ENCODE measurements around the gene ZNF135. TPM values are rescaled to one million over a fixed set of nuclear protein-coding genes. Genes with fewer than 3 reads are reported as not detected.
A peak's percentile ranks its signal among the peaks of the same experiment; 100 is the strongest.

The ZNF135 gene
- total and polyA plus RNA-seq, 2 experiments from 2014 or later: 4.3 to 7.4 TPM

DNA sequence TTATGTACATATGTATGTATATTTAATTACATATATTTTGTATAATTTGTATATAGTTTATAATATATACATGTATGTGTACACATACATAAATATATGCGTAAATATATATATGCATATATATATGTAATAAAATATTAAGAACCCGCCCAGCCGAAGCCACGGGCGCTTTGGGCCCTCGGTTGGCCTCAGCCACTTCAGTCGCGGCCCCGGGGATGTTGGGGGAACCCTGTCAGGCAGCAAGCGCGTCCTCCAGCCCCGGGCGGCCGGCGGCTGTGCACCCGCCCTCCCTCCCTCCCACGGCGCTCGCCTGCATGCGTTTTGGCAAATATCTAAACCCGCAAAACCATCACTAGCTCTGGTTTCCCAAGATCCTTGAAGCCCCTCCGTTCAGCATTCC is 48.6 kb upstream of the ZNF135 start:
- H3K9me2 ChIP-seq (replicated peaks; ENCODE audit: insufficient read depth): no peaks in the 10 kb centered on the region
- DNase-seq (ENCODE audit: low spot score): no peak
- 96% methylated on average over 20 of the region's 22 CpGs for WGBS (ENCODE audit: low lambda C conversion rate, missing lambda C conversion rate)
- H3K9me3 ChIP-seq (ENCODE audit: low read depth): peaks cover 24% of the 10 kb centered on the region
- H3K4me1 ChIP-seq (ENCODE audit: insufficient read depth): no peaks in the 10 kb centered on the region
- TF ChIP-seq EZH2 (IDR thresholded peaks at IDR 0.05; ENCODE audit: borderline replicate concordance) (no peak), EZH2phosphoT487 (IDR thresholded peaks at IDR 0.05; ENCODE audit: low read depth, severe bottlenecking, unreplicated experiment) (no peak)
- TF ChIP-seq, protein P1, sequence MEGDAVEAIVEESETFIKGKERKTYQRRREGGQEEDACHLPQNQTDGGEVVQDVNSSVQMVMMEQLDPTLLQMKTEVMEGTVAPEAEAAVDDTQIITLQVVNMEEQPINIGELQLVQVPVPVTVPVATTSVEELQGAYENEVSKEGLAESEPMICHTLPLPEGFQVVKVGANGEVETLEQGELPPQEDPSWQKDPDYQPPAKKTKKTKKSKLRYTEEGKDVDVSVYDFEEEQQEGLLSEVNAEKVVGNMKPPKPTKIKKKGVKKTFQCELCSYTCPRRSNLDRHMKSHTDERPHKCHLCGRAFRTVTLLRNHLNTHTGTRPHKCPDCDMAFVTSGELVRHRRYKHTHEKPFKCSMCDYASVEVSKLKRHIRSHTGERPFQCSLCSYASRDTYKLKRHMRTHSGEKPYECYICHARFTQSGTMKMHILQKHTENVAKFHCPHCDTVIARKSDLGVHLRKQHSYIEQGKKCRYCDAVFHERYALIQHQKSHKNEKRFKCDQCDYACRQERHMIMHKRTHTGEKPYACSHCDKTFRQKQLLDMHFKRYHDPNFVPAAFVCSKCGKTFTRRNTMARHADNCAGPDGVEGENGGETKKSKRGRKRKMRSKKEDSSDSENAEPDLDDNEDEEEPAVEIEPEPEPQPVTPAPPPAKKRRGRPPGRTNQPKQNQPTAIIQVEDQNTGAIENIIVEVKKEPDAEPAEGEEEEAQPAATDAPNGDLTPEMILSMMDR (IDR thresholded peaks at IDR 0.05; ENCODE audit: poor library complexity): no peak
- no peak overlapping the region for H2AFZ ChIP-seq
- no peaks in the 10 kb centered on the region for H3K36me3 ChIP-seq (replicated peaks; ENCODE audit: insufficient read depth, low read depth)
- no peaks in the 10 kb centered on the region for H3K27me3 ChIP-seq
- no peak overlapping the region for H3K27ac ChIP-seq
- no peaks in the 10 kb centered on the region for H4K20me1 ChIP-seq (ENCODE audit: insufficient read depth, poor library complexity, severe bottlenecking)
- H3K4me3 ChIP-seq: no peak overlapping the region
- no peaks in the 10 kb centered on the region for H3K79me2 ChIP-seq
- H3K4me2 ChIP-seq: no peak overlapping the region

DNA sequence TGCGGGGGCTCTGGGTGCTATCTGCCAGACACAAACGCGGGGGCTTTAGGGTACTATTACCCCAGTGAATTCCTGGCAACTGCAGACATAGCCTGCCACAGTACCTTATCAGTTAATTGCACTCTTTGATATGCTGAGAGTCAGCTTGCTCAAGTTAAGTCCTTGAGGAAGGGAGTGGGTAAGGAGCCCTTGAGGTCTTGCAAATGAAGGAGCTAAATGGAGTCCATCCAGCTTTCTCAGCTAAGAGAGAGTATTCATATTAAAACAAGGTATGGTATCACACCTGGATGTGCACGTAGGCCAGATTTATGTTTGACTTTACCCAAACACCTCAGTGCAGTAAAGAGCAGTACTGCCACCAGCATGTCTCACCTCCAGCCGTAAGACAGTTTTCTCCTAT is 44.9 kb upstream of the ZNF135 start:
- 38% methylated on average over 5 of the region's 5 CpGs for WGBS (ENCODE audit: low lambda C conversion rate, missing lambda C conversion rate)
- H3K4me2 ChIP-seq: no peak overlapping the region

DNA sequence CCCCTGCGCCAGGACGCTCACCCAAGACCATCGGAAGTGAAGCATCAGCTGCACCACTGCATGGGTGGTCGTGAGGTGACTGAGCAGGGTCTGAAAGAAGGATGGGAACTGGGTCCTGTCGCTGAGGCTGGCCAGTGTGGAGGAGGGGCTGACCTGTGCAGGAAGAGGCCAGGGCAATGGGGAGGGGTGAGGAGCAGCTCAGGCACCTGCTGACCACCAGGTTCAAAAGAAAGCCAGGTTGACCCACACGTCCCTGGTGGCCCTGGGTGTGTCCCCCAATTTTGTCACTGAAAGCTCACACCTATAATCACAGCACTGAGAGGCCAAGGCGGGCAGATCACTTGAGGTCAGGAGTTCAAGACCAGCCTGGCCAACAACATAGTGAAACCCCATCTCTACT is 39.0 kb upstream of the ZNF135 start:
- H3K36me3 ChIP-seq (replicated peaks; ENCODE audit: insufficient read depth, low read depth): no peaks in the 10 kb centered on the region
- no peaks in the 10 kb centered on the region for H3K27me3 ChIP-seq
- TF ChIP-seq EZH2 (IDR thresholded peaks at IDR 0.05; ENCODE audit: borderline replicate concordance): no peak
- TF ChIP-seq EZH2phosphoT487 (IDR thresholded peaks at IDR 0.05; ENCODE audit: low read depth, severe bottlenecking, unreplicated experiment): no peak
- TF ChIP-seq, protein P1 (IDR thresholded peaks at IDR 0.05; ENCODE audit: poor library complexity): no peak
- WGBS (ENCODE audit: low lambda C conversion rate, missing lambda C conversion rate): 86% methylated on average over 7 of the region's 7 CpGs
- no peak overlapping the region for H3K4me3 ChIP-seq
- no peak overlapping the region for H3K27ac ChIP-seq
- no peaks in the 10 kb centered on the region for H4K20me1 ChIP-seq (ENCODE audit: insufficient read depth, poor library complexity, severe bottlenecking)
- H3K4me1 ChIP-seq (ENCODE audit: insufficient read depth): no peaks in the 10 kb centered on the region
- H3K4me2 ChIP-seq: no peak overlapping the region
- H3K9me2 ChIP-seq (replicated peaks; ENCODE audit: insufficient read depth): no peaks in the 10 kb centered on the region
- H3K79me2 ChIP-seq: no peaks in the 10 kb centered on the region
- H3K9me3 ChIP-seq (ENCODE audit: low read depth): no peaks in the 10 kb centered on the region
- no peak overlapping the region for H2AFZ ChIP-seq
- DNase-seq (ENCODE audit: low spot score): no peak

More for the DNA sequence above, 44.9 kb upstream of the ZNF135 start:
- Histone ChIP-seq H3K9me3 (ENCODE audit: low read depth) (peaks cover 12% of the 10 kb centered on the region), H2AFZ (no peak overlapping the region), H3K27me3 (no peaks in the 10 kb centered on the region), H3K4me3 (no peak overlapping the region), H3K36me3 (replicated peaks; ENCODE audit: insufficient read depth, low read depth) (no peaks in the 10 kb centered on the region), H4K20me1 (ENCODE audit: insufficient read depth, poor library complexity, severe bottlenecking) (no peaks in the 10 kb centered on the region), H3K27ac (peak overlapping the region; percentile 40), H3K4me1 (ENCODE audit: insufficient read depth) (no peaks in the 10 kb centered on the region), H3K9me2 (replicated peaks; ENCODE audit: insufficient read depth) (no peaks in the 10 kb centered on the region), H3K79me2 (no peaks in the 10 kb centered on the region)
- no peak for DNase-seq (ENCODE audit: low spot score)
- TF ChIP-seq EZH2phosphoT487 (IDR thresholded peaks at IDR 0.05; ENCODE audit: low read depth, severe bottlenecking, unreplicated experiment): no peak
- TF ChIP-seq EZH2 (IDR thresholded peaks at IDR 0.05; ENCODE audit: borderline replicate concordance): no peak
- TF ChIP-seq, protein P1 (IDR thresholded peaks at IDR 0.05; ENCODE audit: poor library complexity): no peak
